GM20000 (cell line): Measurements from ENCODE around the gene PSMD12.

Experiments
- DNase-seq: peaks from one replicate; pipeline ENCODE4 v3.0.0; 2012; ENCODE audit warnings: low spot score
- TF ChIP-seq, protein P1 (sequence below): IDR thresholded peaks from 2 replicates; pipeline ENCODE4 v1.5.1; 2012; ENCODE audit warnings: mild to moderate bottlenecking, control low read depth; ENCODE audit errors: extremely low read depth, missing control alignments

Gene PSMD12

DNA sequence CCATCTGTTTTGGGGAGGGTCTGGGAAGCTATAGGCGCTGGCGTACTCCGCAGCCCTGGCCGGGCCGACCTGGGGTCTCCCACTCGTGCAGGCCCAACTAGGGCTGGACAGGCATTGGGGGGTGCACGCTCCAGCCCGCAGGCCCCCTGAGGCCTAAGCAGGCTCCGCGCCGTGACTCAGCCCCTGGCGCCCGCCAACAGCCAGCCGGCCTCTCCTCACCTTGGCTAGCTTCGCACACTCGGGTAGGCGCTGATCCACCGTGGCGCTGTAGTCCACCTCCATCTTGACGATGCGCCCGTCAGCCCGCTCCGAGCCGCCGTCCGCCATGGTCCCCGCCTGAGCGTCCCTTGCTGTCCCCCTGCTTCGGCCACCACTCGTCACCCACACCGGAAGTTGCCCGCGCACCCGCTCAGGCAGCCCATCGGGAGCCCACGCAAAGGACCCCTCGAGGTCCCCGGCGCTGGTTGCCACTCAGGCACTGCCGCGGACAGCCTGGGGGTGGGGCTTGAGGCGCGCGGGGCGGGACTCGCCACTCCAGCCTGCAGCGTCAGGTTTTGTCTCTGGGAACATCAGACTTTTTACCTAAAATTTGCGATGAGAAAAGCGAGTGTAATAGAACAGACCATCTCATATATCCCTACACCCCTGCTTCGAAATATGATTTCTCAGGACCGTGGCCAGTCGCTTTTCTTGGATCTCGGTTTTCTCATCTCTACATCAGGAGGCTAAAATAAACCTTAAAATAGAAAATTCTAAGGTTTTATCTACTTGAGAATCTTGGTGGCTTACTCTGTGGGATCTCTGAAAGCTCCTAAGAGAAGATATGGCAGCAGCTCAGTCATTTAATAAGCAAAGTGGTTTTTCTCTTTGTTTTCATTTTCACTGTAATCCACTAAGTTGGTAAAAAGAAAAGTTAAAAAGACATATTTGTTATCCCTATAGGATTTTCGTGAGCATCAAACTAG lies at the start of gene PSMD12:
Gene PSMD12, minus strand, starts transcription at position 385 of the 965 bp plus-strand sequence. Its CDS starts 58 bp downstream, at position 327.
- peak; percentile 94 for DNase-seq
- TF ChIP-seq, protein P1, sequence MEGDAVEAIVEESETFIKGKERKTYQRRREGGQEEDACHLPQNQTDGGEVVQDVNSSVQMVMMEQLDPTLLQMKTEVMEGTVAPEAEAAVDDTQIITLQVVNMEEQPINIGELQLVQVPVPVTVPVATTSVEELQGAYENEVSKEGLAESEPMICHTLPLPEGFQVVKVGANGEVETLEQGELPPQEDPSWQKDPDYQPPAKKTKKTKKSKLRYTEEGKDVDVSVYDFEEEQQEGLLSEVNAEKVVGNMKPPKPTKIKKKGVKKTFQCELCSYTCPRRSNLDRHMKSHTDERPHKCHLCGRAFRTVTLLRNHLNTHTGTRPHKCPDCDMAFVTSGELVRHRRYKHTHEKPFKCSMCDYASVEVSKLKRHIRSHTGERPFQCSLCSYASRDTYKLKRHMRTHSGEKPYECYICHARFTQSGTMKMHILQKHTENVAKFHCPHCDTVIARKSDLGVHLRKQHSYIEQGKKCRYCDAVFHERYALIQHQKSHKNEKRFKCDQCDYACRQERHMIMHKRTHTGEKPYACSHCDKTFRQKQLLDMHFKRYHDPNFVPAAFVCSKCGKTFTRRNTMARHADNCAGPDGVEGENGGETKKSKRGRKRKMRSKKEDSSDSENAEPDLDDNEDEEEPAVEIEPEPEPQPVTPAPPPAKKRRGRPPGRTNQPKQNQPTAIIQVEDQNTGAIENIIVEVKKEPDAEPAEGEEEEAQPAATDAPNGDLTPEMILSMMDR = no peak

DNA sequence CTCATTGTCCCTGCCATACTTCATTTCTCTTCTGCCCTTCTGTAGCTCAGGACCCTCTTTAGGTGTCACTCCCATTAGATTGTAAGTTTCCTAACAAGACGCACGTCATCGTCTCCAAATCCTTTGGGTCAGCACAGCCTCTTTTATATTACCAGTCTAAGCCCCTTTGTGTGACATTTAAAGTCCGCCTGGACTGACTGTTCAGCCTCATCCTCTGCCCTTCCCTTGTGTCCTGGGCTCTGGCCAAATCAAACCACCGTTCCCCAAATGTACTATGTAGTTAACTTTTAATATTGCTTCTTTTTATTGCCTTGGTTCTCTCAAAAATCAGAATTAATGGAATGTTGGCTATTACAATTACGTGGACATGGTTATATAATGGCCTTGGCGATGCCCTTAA lies 48.9 kb upstream of the PSMD12 start:
- TF ChIP-seq, protein P1 = no peak
- no peak for DNase-seq

DNA sequence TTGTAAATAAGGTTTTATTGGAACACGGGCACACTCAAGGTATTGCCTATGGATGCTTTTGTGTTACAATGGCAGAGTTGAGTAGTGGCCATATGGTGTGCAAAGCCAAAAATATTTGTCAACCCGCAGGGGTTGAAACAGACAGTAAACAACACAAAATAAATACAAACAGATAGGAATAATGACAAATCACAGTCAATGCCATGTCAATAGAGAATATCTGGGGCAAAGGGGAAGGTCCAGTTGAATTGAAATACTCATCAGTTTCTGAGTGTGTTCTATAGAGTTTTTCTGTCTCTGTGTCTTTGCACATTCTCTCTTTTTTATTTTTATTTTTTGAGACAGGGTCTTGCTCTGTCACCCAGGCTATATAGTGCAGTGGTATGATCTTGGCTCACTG lies 48.2 kb upstream of the PSMD12 start:
- TF ChIP-seq, protein P1 = no peak
- DNase-seq = no peak

DNA sequence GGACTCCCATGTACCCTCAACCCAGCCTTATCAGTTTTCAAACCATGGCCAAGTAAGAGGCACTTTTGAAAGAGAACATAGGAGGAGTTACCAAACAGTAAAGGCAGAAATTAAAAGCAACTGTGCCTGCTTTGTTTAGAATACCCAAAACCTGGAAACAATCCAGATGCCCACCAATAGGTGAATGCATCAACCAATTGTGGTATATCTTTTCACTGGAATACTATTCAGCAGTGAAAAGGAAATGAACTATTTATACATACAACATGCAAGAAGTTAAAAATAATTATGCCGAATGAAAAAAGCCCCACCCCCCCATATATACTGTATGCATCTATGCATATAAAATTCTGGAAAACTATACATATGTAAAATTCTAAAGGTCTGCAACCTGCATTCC lies 47.8 kb upstream of the PSMD12 start:
- TF ChIP-seq, protein P1 = no peak
- no peak for DNase-seq

DNA sequence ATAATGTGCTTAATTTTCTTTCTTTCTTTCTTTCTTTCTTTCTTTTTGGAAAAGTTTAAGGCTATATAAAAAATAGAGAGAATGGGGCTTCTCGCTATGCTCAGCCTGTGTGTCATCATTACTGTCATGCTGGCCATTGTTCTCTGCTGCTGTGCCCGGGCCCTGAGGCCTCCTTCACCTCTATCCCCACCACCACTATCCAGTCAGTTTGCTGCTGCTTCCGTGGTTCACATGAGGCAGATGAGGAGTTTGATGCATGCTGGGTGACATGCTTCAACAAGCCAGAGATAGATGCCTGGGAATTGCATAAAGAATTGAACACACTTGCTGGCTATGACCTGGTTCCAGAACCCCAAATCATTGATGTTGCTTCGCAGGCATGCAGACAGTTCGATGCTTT lies 47.0 kb upstream of the PSMD12 start:
- TF ChIP-seq, protein P1 = no peak
- no peak for DNase-seq

DNA sequence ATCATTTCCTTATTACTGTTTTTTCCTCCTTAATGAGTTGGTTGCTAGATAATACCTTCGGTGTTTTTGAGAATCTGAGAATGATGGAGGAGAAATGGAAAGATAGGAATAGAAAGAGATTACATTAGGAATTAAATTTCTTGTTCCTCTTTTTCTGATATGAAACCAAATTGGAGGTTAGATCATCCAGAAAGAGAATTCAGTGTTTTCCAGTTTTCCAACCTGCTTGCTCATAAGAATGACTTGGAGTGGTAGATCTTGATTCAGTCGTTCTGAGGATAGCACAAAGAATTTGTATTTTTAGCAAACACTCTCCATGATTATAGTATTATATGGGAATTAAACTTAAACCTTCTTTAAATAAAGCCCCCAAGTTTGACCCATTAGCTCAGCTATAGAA lies 46.6 kb upstream of the PSMD12 start:
- TF ChIP-seq, protein P1 = no peak
- no peak for DNase-seq

DNA sequence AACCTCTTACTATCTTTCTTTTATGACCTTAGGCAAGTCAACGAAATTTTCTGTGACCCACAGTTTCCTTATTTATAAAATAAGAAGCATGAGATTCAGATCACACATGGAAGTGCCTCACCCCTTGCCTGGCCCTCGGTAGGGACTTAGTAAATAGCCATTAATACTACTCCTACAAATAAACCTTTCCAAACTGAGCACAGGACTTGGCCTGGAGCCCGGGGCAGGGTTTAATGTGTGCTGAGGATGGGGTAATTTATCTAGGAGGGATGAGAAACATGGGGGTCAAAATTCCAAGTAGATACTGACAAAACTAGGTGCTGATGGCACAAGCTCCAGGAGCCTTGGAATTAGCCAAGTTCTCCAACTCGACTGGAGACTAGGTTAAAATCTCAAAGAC lies 45.7 kb upstream of the PSMD12 start:
- no peak for DNase-seq

More for the DNA sequence above, 45.7 kb upstream of the PSMD12 start:
- TF ChIP-seq, protein P1 = no peak
